EH (cell line): Measurements from ENCODE around the gene MGLL.

Experiments
- DNase-seq: peaks from one replicate; pipeline ENCODE4 v3.0.0-alpha.2; 2015; ENCODE audit warnings: low read depth

Gene MGLL

GRCh38 chr3:127809611-127810010, 12.7 kb downstream of the MGLL start:
- no peak for DNase-seq

GRCh38 chr3:127809211-127809610, 13.1 kb downstream of the MGLL start:
- DNase-seq: no peak

- no peak for DNase-seq
Measured at GRCh38 chr3:127808197-127808596, 14.1 kb downstream of the MGLL start.

GRCh38 chr3:127805026-127805753, 17.1 kb downstream of the MGLL start:
- no peak for DNase-seq

DNA sequence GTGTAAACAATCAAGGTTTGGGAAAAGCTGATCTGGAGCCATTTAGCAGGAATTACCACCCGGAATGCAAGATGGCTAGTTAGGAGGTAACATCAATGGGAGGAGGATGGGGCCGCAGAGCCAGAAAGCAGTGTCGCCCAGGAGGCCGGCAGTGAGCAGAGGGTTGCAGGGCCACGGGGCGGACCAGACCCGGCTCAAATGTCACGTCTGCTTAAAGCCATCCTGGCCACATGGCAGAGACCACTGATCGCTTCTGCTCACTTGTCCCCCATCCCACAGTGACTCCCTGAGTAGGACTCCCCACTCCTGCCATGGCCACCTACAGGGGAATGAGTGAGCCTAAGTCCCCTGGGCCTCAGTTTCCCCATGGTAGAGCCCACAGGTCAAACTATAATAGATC, 18.2 kb downstream of the MGLL start:
- no peak for DNase-seq

- peak; percentile 95 for DNase-seq
Measured at GRCh38 chr3:127803619-127804018, 18.7 kb downstream of the MGLL start.

GRCh38 chr3:127802606-127803005, 19.7 kb downstream of the MGLL start:
- DNase-seq: no peak

- DNase-seq: no peak
Measured at GRCh38 chr3:127801731-127802313, 20.5 kb downstream of the MGLL start.

- peak; percentile 70 for DNase-seq
Measured at GRCh38 chr3:127800508-127800907, 21.8 kb downstream of the MGLL start.

DNA sequence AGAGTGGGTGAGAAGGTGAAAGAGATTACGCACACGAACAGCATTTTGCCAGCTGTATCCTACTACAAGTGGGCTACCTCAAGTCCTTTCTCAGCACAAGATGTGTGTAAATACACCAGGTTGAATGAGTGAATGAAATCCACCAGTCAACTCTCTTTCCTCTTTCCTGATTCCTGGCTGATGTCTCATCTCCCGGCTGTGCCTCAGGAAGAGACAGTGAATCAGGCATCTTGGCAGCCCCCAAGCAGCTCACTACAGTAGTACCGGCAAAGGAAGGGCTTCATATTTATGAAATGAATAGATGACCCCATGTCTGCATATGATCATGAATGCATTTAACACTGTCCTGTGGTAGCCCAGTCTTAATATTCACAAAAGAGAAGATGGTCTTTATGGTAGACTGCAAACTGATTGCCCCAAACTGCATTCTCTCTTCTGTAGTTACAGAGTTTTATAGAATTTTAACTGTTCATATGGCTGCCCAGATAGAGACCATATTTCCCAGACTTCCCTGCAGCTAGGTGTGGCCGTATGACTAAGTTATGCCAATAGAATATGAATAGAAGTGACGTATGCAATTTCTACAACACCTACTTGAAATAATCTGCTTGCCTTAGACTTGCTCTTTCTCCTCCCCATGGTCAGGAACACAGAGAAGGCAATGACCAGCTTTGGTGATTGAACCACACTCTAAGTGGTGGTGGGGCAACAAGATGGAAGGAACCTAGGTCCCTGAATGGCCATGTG, 22.7 kb downstream of the MGLL start:
- peak; percentile 96 for DNase-seq

- no peak for DNase-seq
Measured at GRCh38 chr3:127798716-127799115, 23.6 kb downstream of the MGLL start.

GRCh38 chr3:127796831-127797150, 25.5 kb downstream of the MGLL start:
- no peak for DNase-seq

DNA sequence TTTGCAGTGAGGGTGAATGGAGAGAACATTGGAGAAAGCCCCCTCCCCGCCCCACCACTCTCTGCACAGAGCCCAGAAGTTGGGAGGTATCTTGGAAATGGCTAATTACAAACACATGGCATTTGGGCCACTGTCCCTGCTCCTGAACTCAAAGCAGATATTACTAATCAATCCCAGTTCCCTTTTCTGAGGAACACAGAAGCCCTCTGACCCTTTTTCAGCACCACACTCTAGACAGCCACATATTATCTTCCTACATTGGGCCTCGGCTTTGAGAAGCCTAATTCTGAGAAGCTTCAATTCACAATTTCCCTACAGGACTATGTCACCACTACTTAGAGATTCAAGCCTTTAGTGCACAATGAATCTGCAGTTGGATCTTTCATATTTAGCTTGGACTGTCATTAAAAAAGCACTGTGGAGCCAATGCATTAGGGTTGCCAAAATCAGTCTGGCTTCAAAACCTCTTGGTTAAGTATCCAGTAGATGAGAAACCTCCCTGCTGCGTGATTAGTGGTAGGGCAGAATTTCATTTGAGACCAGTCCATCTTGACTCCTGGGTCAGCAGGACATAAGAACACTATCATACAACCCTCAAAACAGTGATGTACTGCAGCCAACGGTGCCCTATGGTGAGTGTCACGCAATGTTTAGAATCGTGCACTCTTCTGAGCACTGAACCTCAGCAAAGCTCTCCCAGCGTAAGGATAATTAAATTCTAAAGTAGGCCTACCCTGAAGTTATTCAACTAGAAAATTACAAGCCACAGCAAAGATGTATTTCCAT, 26.1 kb downstream of the MGLL start:
- no peak for DNase-seq

DNA sequence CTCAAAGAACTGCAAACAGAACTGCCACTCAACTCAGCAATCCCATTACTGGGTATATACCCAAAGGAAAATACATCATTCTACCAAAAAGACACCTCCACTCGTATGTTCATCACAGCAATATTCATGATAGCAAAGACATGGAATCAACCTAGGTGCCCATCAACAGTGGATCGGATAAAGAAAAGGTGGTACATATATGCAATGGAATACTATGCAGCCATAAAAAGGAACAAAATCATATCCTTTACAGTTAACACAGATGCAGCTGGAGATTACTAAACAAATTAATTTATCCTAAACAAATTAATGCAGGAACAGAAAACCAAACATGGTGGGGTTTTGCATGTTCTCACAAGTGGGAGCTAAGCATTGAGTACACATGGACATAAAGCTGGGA, 27.3 kb downstream of the MGLL start:
- DNase-seq: no peak

DNA sequence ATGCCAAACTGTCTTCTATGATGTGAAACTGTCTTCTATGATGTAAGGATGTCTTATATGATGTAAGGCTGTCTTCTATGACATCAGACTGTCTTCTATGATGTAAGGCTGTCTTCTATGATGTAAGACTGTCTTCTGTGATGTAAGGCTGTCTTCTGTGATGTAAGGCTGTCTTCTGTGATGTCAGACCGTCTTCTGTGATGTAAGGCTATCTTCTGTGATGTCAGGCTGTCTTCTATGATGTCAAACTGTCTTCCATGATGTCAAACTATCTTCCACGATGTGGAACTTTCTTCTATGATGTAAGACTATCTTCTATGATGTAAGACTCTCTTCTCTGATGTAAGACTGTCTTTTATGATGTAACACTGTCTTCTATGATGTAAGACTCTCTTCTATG, 27.9 kb downstream of the MGLL start:
- DNase-seq: no peak

GRCh38 chr3:127792541-127793292, 29.6 kb downstream of the MGLL start:
- peak; percentile 96 for DNase-seq

DNA sequence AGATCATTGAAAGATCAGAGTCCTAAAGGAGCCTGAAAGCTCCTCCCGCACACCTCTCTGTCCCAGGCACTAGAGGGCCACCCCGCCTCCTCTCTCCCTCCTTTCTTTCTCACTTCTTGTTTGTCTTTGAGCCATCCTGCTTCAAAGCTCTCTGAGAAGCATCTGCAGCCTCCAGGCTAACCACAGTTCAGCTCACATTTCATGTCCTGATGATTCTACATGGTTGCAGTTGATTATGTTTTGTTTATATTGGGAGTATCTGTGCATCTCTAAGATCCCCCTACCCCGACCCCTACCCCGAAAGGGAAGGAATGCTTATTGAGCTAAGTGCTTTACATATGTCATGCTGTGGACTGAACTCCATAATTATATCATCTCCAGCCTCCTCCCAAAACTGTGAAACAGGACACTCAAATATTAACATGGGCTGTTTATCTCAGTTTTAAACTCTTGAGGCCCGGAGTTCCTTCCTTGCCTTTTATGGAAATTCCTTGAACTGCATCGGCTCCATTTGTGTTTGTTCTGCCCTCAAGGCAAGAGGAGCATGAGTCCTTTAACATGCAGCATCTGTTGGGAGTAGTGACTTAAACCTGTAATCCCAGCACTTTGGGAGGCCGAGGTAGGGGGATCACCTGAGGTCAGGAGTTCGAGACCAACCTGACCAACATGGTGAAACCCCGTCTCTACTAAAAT, 30.9 kb downstream of the MGLL start:
- peak; percentile 92 for DNase-seq

DNA sequence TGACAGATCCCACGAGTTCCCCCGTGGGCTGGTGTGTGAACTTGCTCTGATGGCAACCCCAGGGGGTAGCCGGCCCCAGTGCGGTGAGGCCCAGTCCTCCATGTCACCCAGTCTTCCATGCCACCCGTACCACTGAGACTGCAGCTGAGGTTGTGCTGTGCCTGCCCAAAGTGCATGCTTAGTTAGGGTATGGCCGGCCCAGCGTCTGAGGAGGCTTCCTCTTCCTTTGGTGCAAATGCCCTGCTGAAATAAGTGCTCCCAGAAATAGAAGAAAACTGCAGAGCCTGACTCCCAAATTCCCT, 31.5 kb downstream of the MGLL start:
- DNase-seq: no peak

GRCh38 chr3:127789990-127790881, 32.1 kb downstream of the MGLL start:
- no peak for DNase-seq

DNA sequence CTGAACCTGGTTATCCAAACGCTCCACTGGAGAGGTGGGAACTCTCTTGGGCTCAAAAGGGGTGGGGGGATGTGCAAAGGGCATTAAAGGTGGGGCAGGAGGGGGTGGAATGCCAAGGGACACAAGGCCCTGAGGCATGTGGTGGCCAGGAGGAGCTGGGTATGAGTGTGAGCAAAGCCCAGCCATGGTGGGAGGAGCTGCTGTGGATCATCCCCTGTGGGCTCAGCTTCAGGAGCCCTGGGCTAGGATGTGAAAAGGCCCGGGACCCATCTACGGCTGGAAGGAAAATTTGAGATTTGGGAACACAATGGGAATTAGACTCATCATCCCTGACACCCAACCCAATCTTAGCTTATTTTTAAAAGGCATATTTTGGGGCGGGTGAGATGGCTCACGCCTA, 33.3 kb downstream of the MGLL start:
- DNase-seq: peak; percentile 47
